ENCODE measurements around the gene NRIP2.

The NRIP2 gene

DNA sequence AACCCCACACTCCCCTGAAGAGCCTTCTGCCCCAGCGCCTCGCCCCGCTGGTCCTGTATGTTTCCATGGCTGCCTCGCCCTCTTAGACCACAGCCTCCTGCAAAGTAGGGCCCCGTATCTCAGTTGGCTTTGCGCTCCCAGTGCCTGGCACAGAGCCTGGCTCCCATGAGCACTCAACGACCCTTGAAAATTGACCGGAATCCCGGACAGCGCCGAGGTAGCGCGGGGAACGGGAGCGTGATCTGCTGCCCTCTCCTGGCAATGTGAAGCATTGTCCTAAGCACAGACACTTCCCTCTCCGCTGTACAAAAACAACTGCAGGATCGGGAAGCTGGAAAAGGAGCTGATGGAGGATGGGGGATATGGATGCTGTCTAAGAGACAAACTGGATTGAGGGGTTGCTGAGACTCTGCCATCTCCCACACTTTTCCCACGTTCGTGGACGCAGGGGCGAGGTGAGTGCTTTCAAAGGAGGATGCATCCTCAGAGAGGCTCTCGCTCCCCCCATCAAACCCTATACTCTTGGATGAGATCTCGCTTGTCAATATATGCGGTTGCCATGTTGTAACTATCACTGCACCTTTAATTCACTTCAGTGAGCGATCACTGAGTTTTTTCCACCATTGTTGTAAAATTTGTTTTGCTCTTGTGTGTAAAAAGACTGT is 50.8 kb downstream of the NRIP2 start:
- TF ChIP-seq GATA2 (IDR thresholded peaks at IDR 0.05; ENCODE audit: low read depth, low read length) (no peak), GATA3 (IDR thresholded peaks at IDR 0.05; ENCODE audit: low read depth, low read length) (no peak)

DNA sequence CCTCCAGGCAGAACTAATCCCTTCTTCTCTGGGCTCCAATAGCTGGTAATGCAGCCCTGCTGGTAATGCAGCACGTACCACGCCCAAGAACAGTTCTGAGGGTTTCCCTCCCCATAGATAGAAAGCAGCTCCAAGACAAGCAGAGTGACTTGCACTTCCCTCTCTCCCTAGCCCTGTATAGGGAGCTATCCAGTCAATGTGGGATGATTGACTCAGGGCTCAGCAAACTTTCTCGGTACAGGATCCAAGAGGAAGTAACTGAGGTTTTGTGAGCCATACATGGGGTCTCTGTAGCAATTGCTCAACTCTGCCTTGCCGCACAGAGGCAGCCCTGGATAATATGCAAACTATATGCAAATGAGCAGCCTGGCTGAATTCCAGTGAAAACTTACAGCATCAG is 55.6 kb downstream of the NRIP2 start:
- TF ChIP-seq GATA3 (IDR thresholded peaks at IDR 0.05; ENCODE audit: low read depth, low read length) (no peak), GATA2 (IDR thresholded peaks at IDR 0.05; ENCODE audit: low read depth, low read length) (no peak)

DNA sequence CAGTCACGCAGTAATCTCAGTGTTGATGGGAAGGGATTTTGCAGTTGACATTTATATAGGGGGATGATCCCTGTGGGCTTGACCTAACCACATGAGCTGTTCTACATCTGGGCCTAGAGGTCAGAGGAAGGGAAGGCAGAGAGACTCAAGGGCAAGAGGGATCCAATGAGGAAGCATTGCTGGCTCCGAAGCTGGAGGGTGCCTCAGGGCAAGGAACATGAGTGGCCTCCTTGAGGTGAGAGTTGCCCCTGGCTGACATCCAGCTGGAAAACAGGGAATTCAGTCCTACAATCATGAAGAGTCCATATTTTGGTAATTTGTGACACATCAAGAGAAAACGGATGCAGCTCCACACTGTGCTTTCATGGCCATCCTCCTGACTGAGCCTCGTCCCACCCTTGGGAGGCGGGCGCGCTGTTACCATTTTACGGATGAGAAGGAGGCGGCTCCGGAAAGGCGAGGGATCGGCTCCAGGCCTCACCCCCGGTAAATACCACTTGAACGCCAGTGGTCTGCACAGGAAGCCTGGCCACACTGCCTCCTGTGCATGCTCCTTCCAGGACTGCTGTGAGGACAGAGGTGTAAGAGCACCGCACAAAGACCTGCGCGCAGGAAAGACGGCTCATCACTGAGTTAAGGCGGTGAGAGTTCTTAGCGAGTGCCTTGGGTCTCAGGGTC is 58.6 kb downstream of the NRIP2 start:
- no peak for TF ChIP-seq GATA3 (IDR thresholded peaks at IDR 0.05; ENCODE audit: low read depth, low read length)
- no peak for TF ChIP-seq GATA2 (IDR thresholded peaks at IDR 0.05; ENCODE audit: low read depth, low read length)

DNA sequence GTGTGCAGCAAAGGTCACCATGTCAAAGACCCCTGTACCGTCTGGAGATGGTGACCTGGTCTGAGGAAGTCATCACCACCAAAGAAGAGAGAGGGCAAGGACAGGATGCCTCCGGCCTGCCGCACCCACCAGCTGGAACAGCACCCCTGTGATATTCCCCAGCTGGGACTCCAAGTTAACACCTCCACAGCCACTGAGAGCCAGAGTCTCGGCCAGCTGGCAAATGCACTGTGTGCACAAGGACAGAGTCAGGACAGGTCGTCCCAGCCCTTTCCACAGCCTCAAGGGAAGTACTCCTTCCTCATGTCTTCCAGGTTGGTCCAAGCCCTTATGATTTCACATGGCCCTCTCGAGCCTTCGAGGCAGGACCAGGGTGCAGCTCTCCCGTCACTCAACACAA is 59.4 kb downstream of the NRIP2 start:
- TF ChIP-seq GATA3 (IDR thresholded peaks at IDR 0.05; ENCODE audit: low read depth, low read length): no peak
- TF ChIP-seq GATA2 (IDR thresholded peaks at IDR 0.05; ENCODE audit: low read depth, low read length): no peak
